ENCODE data around the gene C2orf72. TPM values are rescaled to one million over a fixed set of nuclear protein-coding genes. Genes with fewer than 3 reads are reported as not detected.

The C2orf72 gene
- total and polyA plus RNA-seq, 10 of the 15 experiments (the other 5 are each of a cell fraction or from before 2014, with no cell fraction given): under 0.01 to 0.29 (median 0.10) TPM; not detected in 6

DNA sequence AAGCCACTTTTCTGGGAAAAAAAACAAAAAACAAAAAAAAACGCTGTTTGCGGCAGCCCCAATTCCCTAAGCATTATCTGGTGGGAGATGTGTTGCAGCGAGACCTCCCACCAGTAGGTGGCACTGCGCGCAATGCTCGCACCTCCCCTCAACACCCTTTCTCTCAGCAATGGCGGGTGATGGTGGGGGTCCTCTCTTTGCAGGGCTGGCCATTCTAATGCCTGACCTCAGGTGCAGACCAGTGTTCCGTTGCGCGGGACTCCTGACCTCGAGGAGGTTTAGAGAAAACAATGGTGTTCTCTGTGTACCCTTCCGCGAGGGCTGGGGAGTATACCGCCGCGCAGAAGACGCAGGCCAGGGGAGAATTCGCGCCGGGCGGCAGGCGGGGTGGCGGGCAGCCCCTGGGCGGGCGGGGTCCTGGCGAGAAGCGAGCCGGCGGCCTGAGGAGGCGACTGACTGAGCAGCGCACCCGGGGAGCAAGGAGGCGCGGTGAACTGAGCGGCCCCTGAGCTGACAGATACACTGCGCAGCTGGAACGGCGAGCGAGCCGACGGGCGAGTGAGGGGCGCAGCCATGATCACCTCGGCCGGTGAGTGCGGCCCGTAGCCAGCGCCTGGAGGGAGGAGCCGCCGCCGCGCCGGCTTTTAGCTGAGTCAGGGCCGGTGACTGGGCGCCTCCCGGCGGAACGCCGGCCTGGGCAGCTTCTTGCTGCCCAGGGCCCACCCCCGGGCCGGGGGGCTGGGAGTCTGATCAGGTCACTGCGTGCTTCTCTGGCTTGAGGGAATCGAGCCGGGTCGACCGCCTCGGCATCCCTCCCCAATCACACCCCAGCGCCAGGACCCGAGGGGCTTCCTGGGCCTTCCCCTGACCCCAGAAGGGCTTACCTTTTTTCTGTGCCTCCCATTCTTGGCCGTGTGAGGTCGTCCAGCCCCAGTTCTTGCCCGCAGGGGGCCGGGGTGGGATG is 19.4 kb downstream of the C2orf72 start, which contains the start of gene PSMD1 (continued):
- no peak for TF ChIP-seq ZNF274 (IDR thresholded peaks at IDR 0.05; ENCODE audit: insufficient read depth, insufficient read length)
- no peak for TF ChIP-seq SIN3A (IDR thresholded peaks at IDR 0.05; ENCODE audit: low read depth, low read length)
- TF ChIP-seq TCF3 (IDR thresholded peaks at IDR 0.05; ENCODE audit: borderline replicate concordance, insufficient read depth, low read depth, low read length): no peak
- TF ChIP-seq YBX1 (IDR thresholded peaks at IDR 0.05): no peak
- TF ChIP-seq, protein P1, sequence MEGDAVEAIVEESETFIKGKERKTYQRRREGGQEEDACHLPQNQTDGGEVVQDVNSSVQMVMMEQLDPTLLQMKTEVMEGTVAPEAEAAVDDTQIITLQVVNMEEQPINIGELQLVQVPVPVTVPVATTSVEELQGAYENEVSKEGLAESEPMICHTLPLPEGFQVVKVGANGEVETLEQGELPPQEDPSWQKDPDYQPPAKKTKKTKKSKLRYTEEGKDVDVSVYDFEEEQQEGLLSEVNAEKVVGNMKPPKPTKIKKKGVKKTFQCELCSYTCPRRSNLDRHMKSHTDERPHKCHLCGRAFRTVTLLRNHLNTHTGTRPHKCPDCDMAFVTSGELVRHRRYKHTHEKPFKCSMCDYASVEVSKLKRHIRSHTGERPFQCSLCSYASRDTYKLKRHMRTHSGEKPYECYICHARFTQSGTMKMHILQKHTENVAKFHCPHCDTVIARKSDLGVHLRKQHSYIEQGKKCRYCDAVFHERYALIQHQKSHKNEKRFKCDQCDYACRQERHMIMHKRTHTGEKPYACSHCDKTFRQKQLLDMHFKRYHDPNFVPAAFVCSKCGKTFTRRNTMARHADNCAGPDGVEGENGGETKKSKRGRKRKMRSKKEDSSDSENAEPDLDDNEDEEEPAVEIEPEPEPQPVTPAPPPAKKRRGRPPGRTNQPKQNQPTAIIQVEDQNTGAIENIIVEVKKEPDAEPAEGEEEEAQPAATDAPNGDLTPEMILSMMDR (IDR thresholded peaks at IDR 0.05 in 2 of 3, conservative IDR thresholded peaks at IDR 0.05 in 1 of 3; ENCODE audit: control insufficient read depth in 2 of 3, extremely low read depth in 1 of 3, insufficient read depth in 1 of 3, low read depth in 3 of 3, low read length in 3 of 3): peak; percentile 89 to 98 (median 94)
- TF ChIP-seq, protein P2, sequence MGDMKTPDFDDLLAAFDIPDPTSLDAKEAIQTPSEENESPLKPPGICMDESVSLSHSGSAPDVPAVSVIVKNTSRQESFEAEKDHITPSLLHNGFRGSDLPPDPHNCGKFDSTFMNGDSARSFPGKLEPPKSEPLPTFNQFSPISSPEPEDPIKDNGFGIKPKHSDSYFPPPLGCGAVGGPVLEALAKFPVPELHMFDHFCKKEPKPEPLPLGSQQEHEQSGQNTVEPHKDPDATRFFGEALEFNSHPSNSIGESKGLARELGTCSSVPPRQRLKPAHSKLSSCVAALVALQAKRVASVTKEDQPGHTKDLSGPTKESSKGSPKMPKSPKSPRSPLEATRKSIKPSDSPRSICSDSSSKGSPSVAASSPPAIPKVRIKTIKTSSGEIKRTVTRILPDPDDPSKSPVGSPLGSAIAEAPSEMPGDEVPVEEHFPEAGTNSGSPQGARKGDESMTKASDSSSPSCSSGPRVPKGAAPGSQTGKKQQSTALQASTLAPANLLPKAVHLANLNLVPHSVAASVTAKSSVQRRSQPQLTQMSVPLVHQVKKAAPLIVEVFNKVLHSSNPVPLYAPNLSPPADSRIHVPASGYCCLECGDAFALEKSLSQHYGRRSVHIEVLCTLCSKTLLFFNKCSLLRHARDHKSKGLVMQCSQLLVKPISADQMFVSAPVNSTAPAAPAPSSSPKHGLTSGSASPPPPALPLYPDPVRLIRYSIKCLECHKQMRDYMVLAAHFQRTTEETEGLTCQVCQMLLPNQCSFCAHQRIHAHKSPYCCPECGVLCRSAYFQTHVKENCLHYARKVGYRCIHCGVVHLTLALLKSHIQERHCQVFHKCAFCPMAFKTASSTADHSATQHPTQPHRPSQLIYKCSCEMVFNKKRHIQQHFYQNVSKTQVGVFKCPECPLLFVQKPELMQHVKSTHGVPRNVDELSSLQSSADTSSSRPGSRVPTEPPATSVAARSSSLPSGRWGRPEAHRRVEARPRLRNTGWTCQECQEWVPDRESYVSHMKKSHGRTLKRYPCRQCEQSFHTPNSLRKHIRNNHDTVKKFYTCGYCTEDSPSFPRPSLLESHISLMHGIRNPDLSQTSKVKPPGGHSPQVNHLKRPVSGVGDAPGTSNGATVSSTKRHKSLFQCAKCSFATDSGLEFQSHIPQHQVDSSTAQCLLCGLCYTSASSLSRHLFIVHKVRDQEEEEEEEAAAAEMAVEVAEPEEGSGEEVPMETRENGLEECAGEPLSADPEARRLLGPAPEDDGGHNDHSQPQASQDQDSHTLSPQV (IDR thresholded peaks at IDR 0.05): peak; percentile 94
- no peak for TF ChIP-seq NFIC (IDR thresholded peaks at IDR 0.05; ENCODE audit: low read depth, low read length)
- no peak for TF ChIP-seq ATF7 (IDR thresholded peaks at IDR 0.05; ENCODE audit: low read depth)
- TF ChIP-seq TCF7 (IDR thresholded peaks at IDR 0.05; ENCODE audit: borderline replicate concordance): no peak
- TF ChIP-seq ZNF622 (IDR thresholded peaks at IDR 0.05): no peak
- TF ChIP-seq IKZF1 (conservative IDR thresholded peaks at IDR 0.05): peak; percentile 91
- no peak for TF ChIP-seq POLR2AphosphoS2 (IDR thresholded peaks at IDR 0.05; ENCODE audit: low read depth, low read length)
- no peak for TF ChIP-seq KDM1A (IDR thresholded peaks at IDR 0.05; ENCODE audit: borderline replicate concordance)
- TF ChIP-seq, protein P3, sequence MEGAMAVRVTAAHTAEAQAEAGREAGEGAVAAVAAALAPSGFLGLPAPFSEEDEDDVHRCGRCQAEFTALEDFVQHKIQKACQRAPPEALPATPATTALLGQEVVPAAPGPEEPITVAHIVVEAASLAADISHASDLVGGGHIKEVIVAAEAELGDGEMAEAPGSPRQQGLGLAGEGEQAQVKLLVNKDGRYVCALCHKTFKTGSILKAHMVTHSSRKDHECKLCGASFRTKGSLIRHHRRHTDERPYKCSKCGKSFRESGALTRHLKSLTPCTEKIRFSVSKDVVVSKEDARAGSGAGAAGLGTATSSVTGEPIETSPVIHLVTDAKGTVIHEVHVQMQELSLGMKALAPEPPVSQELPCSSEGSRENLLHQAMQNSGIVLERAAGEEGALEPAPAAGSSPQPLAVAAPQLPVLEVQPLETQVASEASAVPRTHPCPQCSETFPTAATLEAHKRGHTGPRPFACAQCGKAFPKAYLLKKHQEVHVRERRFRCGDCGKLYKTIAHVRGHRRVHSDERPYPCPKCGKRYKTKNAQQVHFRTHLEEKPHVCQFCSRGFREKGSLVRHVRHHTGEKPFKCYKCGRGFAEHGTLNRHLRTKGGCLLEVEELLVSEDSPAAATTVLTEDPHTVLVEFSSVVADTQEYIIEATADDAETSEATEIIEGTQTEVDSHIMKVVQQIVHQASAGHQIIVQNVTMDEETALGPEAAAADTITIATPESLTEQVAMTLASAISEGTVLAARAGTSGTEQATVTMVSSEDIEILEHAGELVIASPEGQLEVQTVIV (IDR thresholded peaks at IDR 0.05; ENCODE audit: borderline replicate concordance, partially characterized antibody): peak; percentile 68
- TF ChIP-seq CHD2 (IDR thresholded peaks at IDR 0.05; ENCODE audit: borderline replicate concordance, low read depth, low read length): peak; percentile 62
- peak; percentile 89 for TF ChIP-seq NBN (IDR thresholded peaks at IDR 0.05)
- TF ChIP-seq PAX8 (IDR thresholded peaks at IDR 0.05): no peak
- no peak; the same call in 1 of the 2 replicates for TF ChIP-seq PML (IDR thresholded peaks at IDR 0.05; ENCODE audit: low read length)

All from GM12878 (cell line).